OCI-LY3 (cell line): ENCODE measurements around the gene GPR137B.

Experiments
- H2AFZ ChIP-seq: fragments of 200-600, 300-600 bp; shearing (Covaris generic); 2 replicates; pipeline ENCODE4 v1.6.0; 2014; ENCODE audit warnings: antibody characterized with exemption, low read depth, low read length
- H3K27ac ChIP-seq: fragments of 200-600, 300-600 bp; sonication (generic); 2 replicates; pipeline ENCODE4 v1.5.1; 2014; ENCODE audit warnings: mild to moderate bottlenecking, low read length, moderate library complexity, mixed read lengths
- H3K27me3 ChIP-seq: fragments of 200-600, 300-600 bp; sonication (generic); 2 replicates; pipeline ENCODE4 v1.6.1; 2014; ENCODE audit warnings: low read depth, low read length, mixed read lengths
- H3K36me3 ChIP-seq: fragments of 200-600, 300-600 bp; sonication (generic); replicated peaks from 2 replicates; pipeline ENCODE3; 2014; ENCODE audit warnings: low read depth, low read length, mixed read lengths
- H3K4me1 ChIP-seq: fragments of 300-600, 200-600 bp; sonication (generic); 2 replicates; pipeline ENCODE4 v1.6.1; 2014; ENCODE audit warnings: low read length, mixed read lengths
- H3K4me2 ChIP-seq: fragments of 200-600, 300-600 bp; sonication (generic); 2 replicates; pipeline ENCODE4 v1.6.1; 2014; ENCODE audit warnings: low read length, mixed read lengths
- H3K4me3 ChIP-seq: fragments of 300-600, 200-600 bp; sonication (generic); 2 replicates; pipeline ENCODE4 v1.5.1; 2014; ENCODE audit warnings: antibody characterized with exemption, mild to moderate bottlenecking, low read length, moderate library complexity
- H3K79me2 ChIP-seq: fragments of 300-600, 200-600 bp; shearing (Covaris generic); 2 replicates; pipeline ENCODE4 v1.6.1; 2014; ENCODE audit warnings: mild to moderate bottlenecking, low read length, mixed read lengths
- H3K9ac ChIP-seq: fragments of 300-600, 200-600 bp; shearing (Covaris generic); 2 replicates; pipeline ENCODE4 v1.6.0; 2014; ENCODE audit warnings: mild to moderate bottlenecking, low read length, moderate library complexity
- H3K9me3 ChIP-seq: fragments of 200-600, 300-600 bp; shearing (Covaris generic); 2 replicates; pipeline ENCODE4 v1.6.1; 2014; ENCODE audit warnings: low read length, mixed read lengths; ENCODE audit not compliant: insufficient read depth
- H4K20me1 ChIP-seq: fragments of 200-600, 300-600 bp; sonication (generic); 2 replicates; pipeline ENCODE4 v1.6.1; 2016; ENCODE audit warnings: low read length, mixed read lengths; ENCODE audit not compliant: insufficient read depth
- EZH2phosphoT487 ChIP-seq: fragments of 200-600 bp; shearing (Covaris generic); IDR thresholded peaks from 2 replicates; pipeline ENCODE4 v1.6.1; 2018; ENCODE audit warnings: antibody characterized with exemption, mixed run types, low read depth
- TF ChIP-seq, protein P1 (sequence below): fragments of 200-600, 300-600 bp; sonication (generic); IDR thresholded peaks from 2 replicates; pipeline ENCODE4 v1.5.1; 2014; ENCODE audit warnings: antibody characterized with exemption, low read length, low read depth

The GPR137B gene

GRCh38 chr1:236127045-236127444 lies 15.3 kb upstream of the GPR137B start:
- Histone ChIP-seq H3K36me3 (no peaks in the 10 kb centered on the region), H3K4me2 (no peak overlapping the region), H4K20me1 (no peaks in the 10 kb centered on the region), H3K4me3 (no peak overlapping the region), H3K27me3 (peaks cover 9% of the 10 kb centered on the region; the same call in 1 of the 2 replicates), H2AFZ (no peak overlapping the region), H3K9me3 (no peaks in the 10 kb centered on the region), H3K79me2 (no peaks in the 10 kb centered on the region), H3K9ac (no peak overlapping the region), H3K27ac (no peak overlapping the region), H3K4me1 (peaks cover 44% of the 10 kb centered on the region)
- TF ChIP-seq EZH2phosphoT487 = no peak
- TF ChIP-seq, protein P1, sequence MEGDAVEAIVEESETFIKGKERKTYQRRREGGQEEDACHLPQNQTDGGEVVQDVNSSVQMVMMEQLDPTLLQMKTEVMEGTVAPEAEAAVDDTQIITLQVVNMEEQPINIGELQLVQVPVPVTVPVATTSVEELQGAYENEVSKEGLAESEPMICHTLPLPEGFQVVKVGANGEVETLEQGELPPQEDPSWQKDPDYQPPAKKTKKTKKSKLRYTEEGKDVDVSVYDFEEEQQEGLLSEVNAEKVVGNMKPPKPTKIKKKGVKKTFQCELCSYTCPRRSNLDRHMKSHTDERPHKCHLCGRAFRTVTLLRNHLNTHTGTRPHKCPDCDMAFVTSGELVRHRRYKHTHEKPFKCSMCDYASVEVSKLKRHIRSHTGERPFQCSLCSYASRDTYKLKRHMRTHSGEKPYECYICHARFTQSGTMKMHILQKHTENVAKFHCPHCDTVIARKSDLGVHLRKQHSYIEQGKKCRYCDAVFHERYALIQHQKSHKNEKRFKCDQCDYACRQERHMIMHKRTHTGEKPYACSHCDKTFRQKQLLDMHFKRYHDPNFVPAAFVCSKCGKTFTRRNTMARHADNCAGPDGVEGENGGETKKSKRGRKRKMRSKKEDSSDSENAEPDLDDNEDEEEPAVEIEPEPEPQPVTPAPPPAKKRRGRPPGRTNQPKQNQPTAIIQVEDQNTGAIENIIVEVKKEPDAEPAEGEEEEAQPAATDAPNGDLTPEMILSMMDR = no peak

GRCh38 chr1:236128646-236129178 lies 13.6 kb upstream of the GPR137B start:
- TF ChIP-seq EZH2phosphoT487 = no peak
- TF ChIP-seq, protein P1 = no peak
- H3K4me2 ChIP-seq = no peak overlapping the region

GRCh38 chr1:236129306-236129705 lies 13.0 kb upstream of the GPR137B start:
- no peaks in the 10 kb centered on the region for H3K9me3 ChIP-seq
- no peak overlapping the region; the same call in 1 of the 2 replicates for H2AFZ ChIP-seq
- TF ChIP-seq, protein P1 = no peak
- TF ChIP-seq EZH2phosphoT487 = no peak
- H3K4me3 ChIP-seq = no peak overlapping the region
- H3K4me2 ChIP-seq = peak overlapping the region; percentile 6; the same call in 1 of the 2 replicates
- no peak overlapping the region for H3K9ac ChIP-seq
- H3K79me2 ChIP-seq = no peaks in the 10 kb centered on the region
- no peaks in the 10 kb centered on the region for H3K36me3 ChIP-seq
- H3K4me1 ChIP-seq = peaks cover 22% of the 10 kb centered on the region
- peaks cover 19% of the 10 kb centered on the region for H3K27me3 ChIP-seq
- H4K20me1 ChIP-seq = no peaks in the 10 kb centered on the region
- no peak overlapping the region for H3K27ac ChIP-seq

More at GRCh38 chr1:236128646-236129178, 13.6 kb upstream of the GPR137B start:
- H3K9me3 ChIP-seq = no peaks in the 10 kb centered on the region
- no peak overlapping the region for H3K4me3 ChIP-seq
- H3K79me2 ChIP-seq = no peaks in the 10 kb centered on the region
- no peaks in the 10 kb centered on the region for H3K36me3 ChIP-seq
- H3K27me3 ChIP-seq = peaks cover 13% of the 10 kb centered on the region
- peaks cover 28% of the 10 kb centered on the region for H3K4me1 ChIP-seq
- no peak overlapping the region for H3K27ac ChIP-seq
- H4K20me1 ChIP-seq = no peaks in the 10 kb centered on the region
- H3K9ac ChIP-seq = no peak overlapping the region
- no peak overlapping the region for H2AFZ ChIP-seq

DNA sequence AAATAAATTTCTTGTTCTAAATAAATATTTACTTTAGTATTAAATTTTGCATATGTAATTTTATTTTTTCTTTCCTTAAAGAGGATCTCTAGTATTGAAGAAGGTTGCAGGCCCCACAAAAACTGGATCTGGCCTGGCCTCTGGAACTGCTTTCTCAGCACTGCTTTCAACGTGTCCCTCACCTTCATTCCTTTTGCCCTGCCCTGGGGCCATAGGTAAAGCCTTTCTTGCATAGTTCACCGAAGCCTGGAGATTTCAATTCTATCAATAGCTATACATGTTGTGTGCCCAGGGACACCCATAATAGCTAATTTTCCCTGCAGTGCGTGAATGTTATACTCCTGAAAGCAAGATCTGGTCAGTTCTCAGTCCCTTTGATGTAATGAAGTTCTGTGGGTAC lies 12.0 kb upstream of the GPR137B start:
- Histone ChIP-seq H3K4me2 (no peak overlapping the region), H3K36me3 (no peaks in the 10 kb centered on the region), H3K4me1 (peaks cover 11% of the 10 kb centered on the region), H3K9ac (no peak overlapping the region), H3K79me2 (no peaks in the 10 kb centered on the region), H4K20me1 (no peaks in the 10 kb centered on the region), H3K9me3 (no peaks in the 10 kb centered on the region), H2AFZ (no peak overlapping the region), H3K4me3 (no peak overlapping the region), H3K27ac (no peak overlapping the region), H3K27me3 (peaks cover 29% of the 10 kb centered on the region)
- no peak for TF ChIP-seq EZH2phosphoT487
- TF ChIP-seq, protein P1 = no peak
